HepG2 (cell line): ENCODE measurements around the gene SNX6. TPM values are rescaled to one million over a fixed set of nuclear protein-coding genes. Genes with fewer than 3 reads are reported as not detected.
A peak's percentile ranks its signal among the peaks of the same experiment; 100 is the strongest.
"Not testable (repeated sequence)": the region's sequence is repeated elsewhere in the genome, so short reads cannot be mapped to it uniquely, and the experiment has no call there.

Experiments used
- ATAC-seq: fragments of 200-7000 bp; cut with Tn5 transposase; 3 replicates; pipeline ENCODE4 v1.9.1; 2020; ENCODE audit warnings: mild to moderate bottlenecking, moderate library complexity
- BruUV-seq: library from RNA; stranded (reverse); fragments of 400-500 nt; replicated peaks from 2 replicates; lab custom pipeline; 2021; lab: Mats Ljungman, UMichigan
- CTCF ChIA-PET: fragments of 300-600 bp; formaldehyde crosslinking; extraction: SDS; loops from one replicate; lab custom pipeline; 2021; ENCODE audit warnings: low total read pairs, inconsistent platforms, low intra/inter-chr PET ratio; lab: Yijun Ruan, JAX
- POLR2A ChIA-PET: fragments of 350-600 bp; sonication (Branson Sonifier 250); formaldehyde crosslinking; loops from one replicate; lab custom pipeline; 2020; ENCODE audit warnings: antibody characterized with exemption, inconsistent platforms; lab: Yijun Ruan, JAX
- DNase-seq: peaks from one replicate; pipeline ENCODE4 v3.0.0-alpha.2; 2015; ENCODE audit warnings: low spot score
- FAIRE-seq: peaks from 3 replicates; lab custom pipeline; 2011; peaks lifted over from hg19 to GRCh38; lab: Jason Lieb, UNC
- H2AFZ ChIP-seq: one replicate; pipeline ENCODE4 v1.6.1; 2011; ENCODE audit warnings: low read length, inconsistent platforms
- H3K27ac ChIP-seq: fragments of 300-600 bp; 3 replicates; pipeline ENCODE4 v1.8.0; 2011; ENCODE audit warnings: mixed run types, mild to moderate bottlenecking, mixed read lengths, low read length, inconsistent platforms; ENCODE audit not compliant: insufficient read depth; ENCODE audit errors: extremely low read length
- H3K27me3 ChIP-seq, 2 experiments: fragments of 200-600 bp in 1 of 2; 2 replicates in 1 of 2; 3 replicates in 1 of 2; pipeline versions ENCODE4 v1.6.0 to v1.8.0; 2011; ENCODE audit warnings: low read length in 2 of 2, mild to moderate bottlenecking in 2 of 2, moderate library complexity in 2 of 2, inconsistent platforms in 1 of 2; ENCODE audit not compliant: insufficient read depth in 2 of 2, control insufficient read depth in 1 of 2
- H3K36me3 ChIP-seq, 2 experiments: fragments of 200-600 bp in 1 of 2; replicated peaks in 1 of 2; 2 replicates in 1 of 2; 3 replicates in 1 of 2; pipeline versions ENCODE4 v1.5.1 to v1.8.0; 2011; ENCODE audit warnings: low read length in 2 of 2, inconsistent platforms in 1 of 2; ENCODE audit not compliant: insufficient read depth in 2 of 2, control insufficient read depth in 1 of 2
- H3K4me1 ChIP-seq: 2 replicates; pipeline ENCODE4 v1.5.1; 2012; ENCODE audit warnings: low read length, inconsistent platforms; ENCODE audit not compliant: insufficient read depth
- H3K4me2 ChIP-seq: 2 replicates; pipeline ENCODE4 v1.6.0; 2011; ENCODE audit warnings: low read depth, low read length, inconsistent platforms
- H3K4me3 ChIP-seq, 3 experiments: fragments of 200-600 bp in 1 of 3; sonication (generic), shearing (Covaris generic) in 1 of 3; replicated peaks in 1 of 3; 2 replicates each; pipeline ENCODE4 v1.5.1; 2011 to 2016; ENCODE audit warnings: low read length in 3 of 3, inconsistent platforms in 2 of 3, low read depth in 2 of 3, mild to moderate bottlenecking in 2 of 3, control low read depth in 1 of 3, mixed read lengths in 1 of 3; ENCODE audit not compliant: insufficient read depth in 1 of 3
- H3K79me2 ChIP-seq: one replicate; pipeline ENCODE4 v1.6.1; 2011; ENCODE audit warnings: low read length, inconsistent platforms; ENCODE audit not compliant: insufficient read depth
- H3K9ac ChIP-seq: 2 replicates; pipeline ENCODE4 v1.6.0; 2011; ENCODE audit warnings: mild to moderate bottlenecking, low read depth, low read length, inconsistent platforms; ENCODE audit not compliant: insufficient read depth
- H3K9me3 ChIP-seq: 2 replicates; pipeline ENCODE4 v1.5.1; 2012; ENCODE audit warnings: mild to moderate bottlenecking, low read length
- H4K20me1 ChIP-seq: 2 replicates; pipeline ENCODE4 v1.6.0; 2011; ENCODE audit warnings: inconsistent platforms, mild to moderate bottlenecking, low read length, moderate library complexity; ENCODE audit not compliant: insufficient read depth
- PAX8 ChIP-seq: sonication (generic); formaldehyde crosslinking; IDR thresholded peaks from 2 replicates; pipeline ENCODE4 v1.8.0; 2022; ENCODE audit warnings: mild to moderate bottlenecking, missing genetic modification reagents, borderline replicate concordance
- POLR2A ChIP-seq, 2 experiments: IDR thresholded peaks; 2 replicates each; pipeline ENCODE4 v1.6.1; 2011; ENCODE audit warnings: low read depth in 2 of 2, low read length in 2 of 2, mild to moderate bottlenecking in 1 of 2, moderate library complexity in 1 of 2; ENCODE audit not compliant: insufficient read depth in 1 of 2
- SOX6 ChIP-seq, 2 experiments: fragments of 450-650 bp in 1 of 2; sonication (generic) in 1 of 2; formaldehyde crosslinking in 1 of 2; IDR thresholded peaks; 2 replicates each; pipeline versions ENCODE4 v1.4.0 to v1.6.1; 2017 to 2020; ENCODE audit warnings: antibody characterized with exemption in 1 of 2, mild to moderate bottlenecking in 1 of 2, missing genetic modification reagents in 1 of 2
- SUZ12 ChIP-seq: fragments of 150-350 bp; IDR thresholded peaks from 2 replicates; pipeline ENCODE4 v1.6.1; 2014; ENCODE audit warnings: low read depth, low read length
- XRCC5 ChIP-seq: fragments of 200-400 bp; formaldehyde crosslinking; optimal IDR thresholded peaks from 2 replicates; pipeline ENCODE3; 2017; ENCODE audit warnings: mild to moderate bottlenecking, low read length
- ZMYM2 ChIP-seq: sonication (generic); formaldehyde crosslinking; IDR thresholded peaks from 2 replicates; pipeline ENCODE4 v1.8.0; 2022; ENCODE audit warnings: mild to moderate bottlenecking, missing genetic modification reagents
- ZNF329 ChIP-seq: sonication (generic); formaldehyde crosslinking; IDR thresholded peaks from 2 replicates; pipeline ENCODE4 v1.9.0; 2021; ENCODE audit warnings: low read depth, mild to moderate bottlenecking, missing genetic modification reagents
- ZNF703 ChIP-seq: sonication (generic); formaldehyde crosslinking; IDR thresholded peaks from 2 replicates; pipeline ENCODE4 v1.5.1; 2020; ENCODE audit warnings: missing genetic modification reagents, mild to moderate bottlenecking, moderate library complexity, borderline replicate concordance
- ZSCAN25 ChIP-seq: sonication (generic); formaldehyde crosslinking; IDR thresholded peaks from 2 replicates; pipeline ENCODE4 v1.8.0; 2022; ENCODE audit warnings: mild to moderate bottlenecking, missing genetic modification reagents
- ZSCAN30 ChIP-seq: sonication (generic); formaldehyde crosslinking; IDR thresholded peaks from 2 replicates; pipeline ENCODE4 v1.5.0; 2020; ENCODE audit warnings: mild to moderate bottlenecking, missing genetic modification reagents
- whole genome bisulfite sequencing: methylation state at CpG from one replicate; pipeline ENCODE4 v1.1.6; 2017; ENCODE audit warnings: low lambda C conversion rate; 5-methylcytosine and 5-hydroxymethylcytosine counted together
- in situ Hi-C: cut with HindIII; loops from 2 replicates; pipeline ENCODE4 v1.10.0; 2017; ENCODE audit warnings: low pct_unique_long_range_greater_than_20kb; ENCODE audit not compliant: extremely low pct_ligation_motif_present
- intact Hi-C: fragments of 100-400 bp; cut with micrococcal nuclease; formaldehyde crosslinking; loops from one replicate; pipeline ENCODE4 v1.10.0; 2022; ENCODE audit not compliant: unreplicated experiment
- polyA plus RNA-seq, 8 experiments: library from polyadenylated mRNA; depleted of rRNA in 3 of 8; stranded (reverse) in 7 of 8; unstranded in 1 of 8; fragments of >200 nt; fragmentation: Illumina TruSeq in 4 of 8; extraction: Trizol in 4 of 8; gene quantifications; 2 replicates each; pipeline versions ENCODE4 v1.2.1 to v1.2.3, GENCODE V29; 2011 to 2016; ENCODE audit warnings: low read depth in 4 of 8, missing spikeins in 1 of 8, mixed read lengths in 1 of 8; ENCODE audit not compliant: insufficient read depth in 1 of 8
- total RNA-seq, 5 experiments: library from RNA; depleted of rRNA; stranded (reverse); fragments of >200 nt; fragmentation: Illumina TruSeq; extraction: Trizol; gene quantifications; 2 replicates each; pipeline ENCODE4 v1.2.3, GENCODE V29; 2016; ENCODE audit warnings: low read depth in 1 of 5
- TF ChIP-seq, protein P1 (sequence below): sonication (generic); formaldehyde crosslinking; IDR thresholded peaks from 2 replicates; pipeline ENCODE4 v1.5.1; 2020; ENCODE audit warnings: missing genetic modification reagents, mild to moderate bottlenecking, borderline replicate concordance

SNX6 gene
- total and polyA plus RNA-seq, 2 of the 13 experiments (the other 11 are each of a cell fraction or from before 2014, with no cell fraction given), result 92.3 to 169 TPM

DNA sequence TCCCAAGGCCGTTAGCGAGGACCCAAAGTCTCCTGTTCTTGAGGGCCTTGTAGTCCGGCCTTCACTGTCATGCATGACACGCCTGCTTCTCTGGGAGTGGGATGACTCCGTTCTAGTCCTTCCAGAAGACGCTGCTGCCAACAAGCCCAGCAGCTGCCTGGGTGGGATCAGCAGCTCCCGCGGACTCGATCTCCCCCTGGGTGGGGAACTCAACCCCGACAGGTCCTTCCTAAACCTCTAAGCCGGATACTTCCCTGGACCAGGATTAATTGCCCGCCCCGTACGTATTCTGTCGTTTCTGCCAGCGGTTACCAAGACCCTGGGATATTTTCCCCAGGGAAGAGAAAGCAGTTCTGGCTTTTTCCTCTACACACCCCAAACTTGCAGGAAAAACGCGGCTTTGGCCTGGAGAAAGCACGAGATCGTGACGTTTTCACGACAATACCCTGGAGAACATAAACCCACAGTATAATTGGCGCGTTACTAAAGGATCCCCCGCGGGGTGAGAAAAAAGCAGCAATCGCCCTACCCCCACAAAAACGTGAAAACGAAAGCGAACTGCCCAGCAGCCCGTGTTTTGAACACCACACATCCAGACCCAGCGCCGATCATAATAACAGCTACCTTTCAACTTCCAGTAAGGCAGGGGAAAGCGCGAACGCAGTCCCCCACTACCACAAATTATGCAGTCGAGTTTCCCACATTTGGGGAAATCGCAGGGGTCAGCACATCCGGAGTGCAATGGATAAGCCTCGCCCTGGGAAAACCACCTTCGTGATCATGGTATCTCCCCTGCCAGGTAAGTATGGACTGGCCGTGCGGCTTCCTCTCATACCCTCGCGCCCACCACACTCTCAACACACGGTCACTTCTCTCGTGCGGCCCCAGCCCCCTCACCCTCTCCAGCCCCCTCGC is 74.1 kb downstream of the SNX6 start:
- H2AFZ ChIP-seq, H3K27me3 ChIP-seq, H3K9me3 ChIP-seq, H3K27ac ChIP-seq, CTCF ChIA-PET, in situ Hi-C loops, H3K36me3 ChIP-seq, H3K4me2 ChIP-seq, H3K79me2 ChIP-seq, H3K4me3 ChIP-seq, intact Hi-C loops, H4K20me1 ChIP-seq, POLR2A ChIA-PET, H3K9ac ChIP-seq, BruUV-seq, DNase-seq: not testable (repeated sequence)
- no CpG with 5 or more reads among the region's 49 CpGs for WGBS
- ATAC-seq, result peak; percentile 85
- H3K4me1 ChIP-seq, result peaks cover 14% of the 10 kb centered on the region
- peak; percentile 88 for FAIRE-seq

DNA sequence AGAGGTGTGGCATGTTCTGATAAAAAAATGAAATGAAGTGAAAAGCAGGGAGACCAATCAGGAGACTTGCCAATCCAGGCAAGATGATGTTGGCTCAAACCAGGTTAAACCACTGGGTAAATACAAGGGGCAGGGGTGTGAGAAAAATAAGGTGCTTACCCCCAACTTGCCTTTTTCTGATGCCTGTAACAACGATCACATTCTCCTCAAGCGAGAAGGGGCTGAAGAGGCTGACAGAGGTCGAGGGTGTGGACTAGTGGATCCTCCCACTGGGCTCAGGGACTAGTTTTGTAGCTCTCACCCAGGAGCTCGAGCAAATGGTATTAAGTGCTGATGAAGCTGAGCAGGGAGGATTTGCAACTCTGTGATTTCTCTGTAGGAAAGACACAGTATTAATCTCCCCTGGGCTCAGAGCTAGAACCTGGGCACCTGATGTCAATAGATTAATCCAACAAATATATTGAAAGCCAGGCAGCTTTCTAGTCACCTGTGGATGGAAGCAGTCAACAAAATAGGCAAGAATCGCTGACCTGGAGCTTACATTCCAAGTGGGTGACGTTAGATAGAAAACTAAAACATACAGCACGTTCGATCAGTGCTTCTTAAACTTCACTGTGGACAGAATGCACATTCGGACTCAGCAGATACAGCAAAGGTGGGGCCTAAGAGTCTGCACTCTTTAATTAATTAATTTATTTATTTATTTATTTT is 75.3 kb downstream of the SNX6 start:
- Histone ChIP-seq H3K9me3 (no peaks in the 10 kb centered on the region), H3K36me3 (no peaks in the 10 kb centered on the region), H3K4me1 (peaks cover 14% of the 10 kb centered on the region), H3K79me2 (no peaks in the 10 kb centered on the region), H3K27me3 (no peaks in the 10 kb centered on the region), H2AFZ (no peak overlapping the region), H3K4me2 (peak overlapping the region; percentile 66), H3K27ac (peak overlapping the region; percentile 37), H3K4me3 (peak overlapping the region; percentile 0 to 47 (median 20); a peak in 4 of 6 replicates), H4K20me1 (no peaks in the 10 kb centered on the region), H3K9ac (peak overlapping the region; percentile 49)
- intact Hi-C loops (no loop called here), in situ Hi-C loops (no loop called here)
- ChIA-PET CTCF (no interaction called here), POLR2A (interaction anchor here (0.5 to 1.5 kb wide), 6 partner anchors 14 to 491 kb away, joined by 3 to 13 read pairs (median 3); partner anchors contain the start of gene FAM177A1)
- ATAC-seq, result no peak
- FAIRE-seq, result no peak
- no peak for DNase-seq
- TSS peak; percentile 83 for BruUV-seq
- WGBS, result 49% methylated on average over 9 of the region's 9 CpGs
- TF ChIP-seq ZNF329 (no peak), PAX8 (CRISPR knock-in tag) (0 out of 2 replicates have a peak, but pooled peaks have one; percentile 58), ZSCAN25 (CRISPR knock-in tag) (peak; percentile 4; the same call in 1 of the 2 replicates), ZNF703 (CRISPR knock-in tag) (no peak), SUZ12 (no peak), POLR2A (IDR thresholded peaks at IDR 0.05; ENCODE audit: insufficient read depth in 1 of 2, low read depth in 2 of 2, low read length in 2 of 2) (peak in 1 of 2 experiments; percentile 64; a peak in 2 of 4 replicates), XRCC5 (no peak), ZSCAN30 (CRISPR knock-in tag) (no peak), SOX6 (IDR thresholded peaks at IDR 0.05) (no peak), SOX6 (CRISPR knock-in tag; IDR thresholded peaks at IDR 0.05) (no peak), ZMYM2 (CRISPR knock-in tag) (no peak)
- TF ChIP-seq, protein P1, sequence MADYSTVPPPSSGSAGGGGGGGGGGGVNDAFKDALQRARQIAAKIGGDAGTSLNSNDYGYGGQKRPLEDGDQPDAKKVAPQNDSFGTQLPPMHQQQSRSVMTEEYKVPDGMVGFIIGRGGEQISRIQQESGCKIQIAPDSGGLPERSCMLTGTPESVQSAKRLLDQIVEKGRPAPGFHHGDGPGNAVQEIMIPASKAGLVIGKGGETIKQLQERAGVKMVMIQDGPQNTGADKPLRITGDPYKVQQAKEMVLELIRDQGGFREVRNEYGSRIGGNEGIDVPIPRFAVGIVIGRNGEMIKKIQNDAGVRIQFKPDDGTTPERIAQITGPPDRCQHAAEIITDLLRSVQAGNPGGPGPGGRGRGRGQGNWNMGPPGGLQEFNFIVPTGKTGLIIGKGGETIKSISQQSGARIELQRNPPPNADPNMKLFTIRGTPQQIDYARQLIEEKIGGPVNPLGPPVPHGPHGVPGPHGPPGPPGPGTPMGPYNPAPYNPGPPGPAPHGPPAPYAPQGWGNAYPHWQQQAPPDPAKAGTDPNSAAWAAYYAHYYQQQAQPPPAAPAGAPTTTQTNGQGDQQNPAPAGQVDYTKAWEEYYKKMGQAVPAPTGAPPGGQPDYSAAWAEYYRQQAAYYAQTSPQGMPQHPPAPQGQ (CRISPR knock-in tag), result no peak
